ENCODE measurements around the gene LRRD1.

- TF ChIP-seq, protein P1, sequence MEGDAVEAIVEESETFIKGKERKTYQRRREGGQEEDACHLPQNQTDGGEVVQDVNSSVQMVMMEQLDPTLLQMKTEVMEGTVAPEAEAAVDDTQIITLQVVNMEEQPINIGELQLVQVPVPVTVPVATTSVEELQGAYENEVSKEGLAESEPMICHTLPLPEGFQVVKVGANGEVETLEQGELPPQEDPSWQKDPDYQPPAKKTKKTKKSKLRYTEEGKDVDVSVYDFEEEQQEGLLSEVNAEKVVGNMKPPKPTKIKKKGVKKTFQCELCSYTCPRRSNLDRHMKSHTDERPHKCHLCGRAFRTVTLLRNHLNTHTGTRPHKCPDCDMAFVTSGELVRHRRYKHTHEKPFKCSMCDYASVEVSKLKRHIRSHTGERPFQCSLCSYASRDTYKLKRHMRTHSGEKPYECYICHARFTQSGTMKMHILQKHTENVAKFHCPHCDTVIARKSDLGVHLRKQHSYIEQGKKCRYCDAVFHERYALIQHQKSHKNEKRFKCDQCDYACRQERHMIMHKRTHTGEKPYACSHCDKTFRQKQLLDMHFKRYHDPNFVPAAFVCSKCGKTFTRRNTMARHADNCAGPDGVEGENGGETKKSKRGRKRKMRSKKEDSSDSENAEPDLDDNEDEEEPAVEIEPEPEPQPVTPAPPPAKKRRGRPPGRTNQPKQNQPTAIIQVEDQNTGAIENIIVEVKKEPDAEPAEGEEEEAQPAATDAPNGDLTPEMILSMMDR (IDR thresholded peaks at IDR 0.05; ENCODE audit: low read depth, low read length, poor library complexity, severe bottlenecking) = no peak
- TF ChIP-seq EZH2phosphoT487 (IDR thresholded peaks at IDR 0.05; ENCODE audit: borderline replicate concordance, low read length) = no peak
Observed at GRCh38 chr7:92228100-92228499, 49.2 kb upstream of the LRRD1 start.

All from DOHH2 (cell line).